ENCODE results near the gene ACAP3. TPM values are rescaled to one million over a fixed set of nuclear protein-coding genes. Genes with fewer than 3 reads are reported as not detected.

Gene ACAP3
- total RNA-seq, 1 donor from 2014 or later: 49.7 TPM

GRCh38 chr1:1275836-1276235 lies 31.9 kb downstream of the ACAP3 start:
- Histone ChIP-seq H3K4me3 (no peak overlapping the region), H3K9me3 (replicated peaks) (no peaks in the 10 kb centered on the region), H3K4me1 (peaks cover 41% of the 10 kb centered on the region), H3K36me3 (peaks cover 9% of the 10 kb centered on the region), H3K27me3 (ENCODE audit: low read depth) (no peaks in the 10 kb centered on the region), H3K27ac (replicated peaks) (no peak overlapping the region)
- no peak for DNase-seq
- intact Hi-C loops (cut with micrococcal nuclease): no loop called here
- TF ChIP-seq CTCF (IDR thresholded peaks at IDR 0.05; ENCODE audit: borderline replicate concordance): no peak

- no peak for DNase-seq
- TF ChIP-seq CTCF (IDR thresholded peaks at IDR 0.05; ENCODE audit: borderline replicate concordance): no peak
- H3K4me1 ChIP-seq: peaks cover 49% of the 10 kb centered on the region
- intact Hi-C loops (cut with micrococcal nuclease): no loop called here
- H3K27me3 ChIP-seq (ENCODE audit: low read depth): no peaks in the 10 kb centered on the region
- peak overlapping the region; percentile 94 for H3K27ac ChIP-seq (replicated peaks)
- H3K9me3 ChIP-seq (replicated peaks): no peaks in the 10 kb centered on the region
- H3K36me3 ChIP-seq: peaks cover 14% of the 10 kb centered on the region
- peak overlapping the region; percentile 98 for H3K4me3 ChIP-seq
Measured at GRCh38 chr1:1274931-1275431, 32.7 kb downstream of the ACAP3 start.

- intact Hi-C loops (cut with micrococcal nuclease): no loop called here
- Histone ChIP-seq H3K4me1 (peaks cover 55% of the 10 kb centered on the region), H3K9me3 (replicated peaks) (no peaks in the 10 kb centered on the region), H3K27ac (replicated peaks) (peak overlapping the region; percentile 94), H3K27me3 (ENCODE audit: low read depth) (no peaks in the 10 kb centered on the region), H3K36me3 (peaks cover 16% of the 10 kb centered on the region), H3K4me3 (peak overlapping the region; percentile 98)
- no peak for DNase-seq
- TF ChIP-seq CTCF (IDR thresholded peaks at IDR 0.05; ENCODE audit: borderline replicate concordance): no peak
Measured at GRCh38 chr1:1274299-1274930, 33.3 kb downstream of the ACAP3 start.

GRCh38 chr1:1273512-1274298 lies 34.0 kb downstream of the ACAP3 start, which contains the start of gene UBE2J2:
Gene UBE2J2 (minus strand): TSS chr1:1273854. CDS start chr1:1267992, 5,862 bp downstream.
- no peaks in the 10 kb centered on the region for H3K9me3 ChIP-seq (replicated peaks)
- peak within 1 kb of the TSS; percentile 98 for H3K4me3 ChIP-seq
- H3K36me3 ChIP-seq: peaks cover 16% of the 10 kb centered on the region
- peaks cover 57% of the 10 kb centered on the region for H3K4me1 ChIP-seq
- peak; percentile 0 for TF ChIP-seq CTCF (IDR thresholded peaks at IDR 0.05; ENCODE audit: borderline replicate concordance)
- H3K27me3 ChIP-seq (ENCODE audit: low read depth): no peaks in the 10 kb centered on the region
- intact Hi-C loops (cut with micrococcal nuclease): no loop called here
- peak within 1 kb of the TSS; percentile 94 for H3K27ac ChIP-seq (replicated peaks)
- peak; percentile 96 for DNase-seq

- Histone ChIP-seq H3K4me3 (peak overlapping the region; percentile 98), H3K36me3 (peaks cover 22% of the 10 kb centered on the region), H3K27me3 (ENCODE audit: low read depth) (no peaks in the 10 kb centered on the region), H3K27ac (replicated peaks) (peak overlapping the region; percentile 94), H3K9me3 (replicated peaks) (no peaks in the 10 kb centered on the region), H3K4me1 (peaks cover 57% of the 10 kb centered on the region)
- DNase-seq: no peak
- no peak for TF ChIP-seq CTCF (IDR thresholded peaks at IDR 0.05; ENCODE audit: borderline replicate concordance)
- intact Hi-C loops (cut with micrococcal nuclease): no loop called here
Measured at GRCh38 chr1:1273209-1273511, 34.6 kb downstream of the ACAP3 start.

Data from left ventricle myocardium inferior (tissue), 1 donor.